OCI-LY7 (cell line): ENCODE data around the gene GGTA1.

ENCODE experiments used
- CTCF ChIP-seq: fragments of 200-600 bp; sonication (generic); conservative IDR thresholded peaks from 2 replicates; pipeline ENCODE4 v1.5.1; 2014; ENCODE audit warnings: mild to moderate bottlenecking, antibody characterized with exemption, low read length, moderate library complexity, mixed read lengths
- EZH2phosphoT487 ChIP-seq: fragments of 200-600 bp; sonication (generic); IDR thresholded peaks from 2 replicates; pipeline ENCODE4 v1.6.1; 2018; ENCODE audit warnings: low read depth, borderline replicate concordance, mild to moderate bottlenecking, mixed run types, antibody characterized with exemption, low read length, moderate library complexity, mixed read lengths

- TF ChIP-seq CTCF (peak; percentile 86), EZH2phosphoT487 (no peak)
Measured at GRCh38 chr9:121545875-121546423, 46.3 kb upstream of the GGTA1 start.
